Cardiac muscle cell (in vitro differentiated cells and primary cell): ENCODE measurements around the gene RPL12. TPM values are rescaled to one million over a fixed set of nuclear protein-coding genes. Genes with fewer than 3 reads are reported as not detected.

Source experiments
- DNase-seq, 2 donors: peaks; one replicate each; pipeline versions ENCODE4 v3.0.0 to v3.0.0-alpha.2; 2010 to 2017; ENCODE audit warnings: low read depth in 1 of 2, low spot score in 1 of 2
- H3K27ac ChIP-seq: fragments of 200-600 bp; sonication (generic); 2 replicates; pipeline ENCODE4 v1.5.1; 2016
- H3K27me3 ChIP-seq: fragments of 200-600 bp; sonication (generic); 2 replicates; pipeline ENCODE4 v1.6.0; 2016; ENCODE audit warnings: control low read depth
- H3K36me3 ChIP-seq: fragments of 200-600 bp; sonication (generic); 2 replicates; pipeline ENCODE4 v1.5.1; 2016; ENCODE audit warnings: control low read depth
- H3K4me1 ChIP-seq: fragments of 200-600 bp; sonication (generic); 2 replicates; pipeline ENCODE4 v1.8.1; 2017; ENCODE audit warnings: low read depth, mild to moderate bottlenecking, mixed run types
- H3K4me3 ChIP-seq: fragments of 200-600 bp; sonication (generic); 2 replicates; pipeline ENCODE4 v1.5.1; 2016; ENCODE audit warnings: mild to moderate bottlenecking
- H3K9me3 ChIP-seq: fragments of 200-600 bp; sonication (generic); 2 replicates; pipeline ENCODE4 v1.5.1; 2017; ENCODE audit warnings: low read depth, mild to moderate bottlenecking, control low read depth
- CTCF ChIP-seq: IDR thresholded peaks from 2 replicates; pipeline ENCODE4 v1.5.1; 2012; ENCODE audit warnings: low read depth, mild to moderate bottlenecking, low read length
- polyA plus RNA-seq: library from polyadenylated mRNA; unstranded; fragments of >200 nt; fragmentation: Nextera tagmentation; extraction: Ambion mirVana; gene quantifications from 2 replicates; pipeline ENCODE4 v1.2.1, GENCODE V29; 2016
- total RNA-seq: library from RNA; depleted of rRNA; stranded (reverse); fragments of >200 nt; gene quantifications from 2 replicates; pipeline ENCODE4 v1.2.3, GENCODE V29; 2016

The RPL12 gene
- total and polyA plus RNA-seq, 2 experiments from 2014 or later, result 335 to 1,318 TPM

- DNase-seq, result no peak
- peaks cover 31% of the 10 kb centered on the region for H3K4me1 ChIP-seq
- no peak overlapping the region for H3K4me3 ChIP-seq
- peak overlapping the region; percentile 31 for H3K27ac ChIP-seq
- TF ChIP-seq CTCF, result no peak
- H3K9me3 ChIP-seq, result no peaks in the 10 kb centered on the region
- no peaks in the 10 kb centered on the region for H3K27me3 ChIP-seq
- H3K36me3 ChIP-seq, result no peaks in the 10 kb centered on the region
Measured at GRCh38 chr9:127419348-127419747, 31.9 kb downstream of the RPL12 start.

- peak; percentile 12 to 37 for DNase-seq
- Histone ChIP-seq H3K4me1 (peaks cover 27% of the 10 kb centered on the region), H3K27me3 (no peaks in the 10 kb centered on the region), H3K4me3 (no peak overlapping the region), H3K9me3 (no peaks in the 10 kb centered on the region), H3K27ac (no peak overlapping the region), H3K36me3 (no peaks in the 10 kb centered on the region)
- TF ChIP-seq CTCF, result no peak
Measured at GRCh38 chr9:127418037-127418471, 33.2 kb downstream of the RPL12 start.

GRCh38 chr9:127417131-127418036 is 33.8 kb downstream of the RPL12 start:
- peak in 1 of 2 donors; percentile 26 for DNase-seq
- H3K9me3 ChIP-seq, result no peaks in the 10 kb centered on the region
- TF ChIP-seq CTCF, result no peak

GRCh38 chr9:127415657-127416056 is 35.5 kb downstream of the RPL12 start:
- no peaks in the 10 kb centered on the region for H3K9me3 ChIP-seq
- peaks cover 15% of the 10 kb centered on the region for H3K4me1 ChIP-seq
- no peak for DNase-seq
- no peaks in the 10 kb centered on the region for H3K27me3 ChIP-seq
- no peaks in the 10 kb centered on the region for H3K36me3 ChIP-seq
- H3K27ac ChIP-seq, result no peak overlapping the region
- H3K4me3 ChIP-seq, result no peak overlapping the region
- TF ChIP-seq CTCF, result no peak

More at GRCh38 chr9:127417131-127418036, 33.8 kb downstream of the RPL12 start:
- Histone ChIP-seq H3K4me1 (peaks cover 21% of the 10 kb centered on the region), H3K27ac (no peak overlapping the region), H3K27me3 (no peaks in the 10 kb centered on the region), H3K4me3 (no peak overlapping the region), H3K36me3 (no peaks in the 10 kb centered on the region)

- Histone ChIP-seq H3K4me1 (peaks cover 15% of the 10 kb centered on the region), H3K4me3 (no peak overlapping the region), H3K9me3 (no peaks in the 10 kb centered on the region), H3K27me3 (no peaks in the 10 kb centered on the region), H3K27ac (peak overlapping the region; percentile 12), H3K36me3 (no peaks in the 10 kb centered on the region)
- DNase-seq, result no peak
- no peak for TF ChIP-seq CTCF
Measured at GRCh38 chr9:127415141-127415540, 36.1 kb downstream of the RPL12 start.
